Activated CD8-positive, alpha-beta memory T cell treated with anti-CD3 and anti-CD28 coated beads for 24 hours (primary cell): ENCODE data around the gene RIMBP2.

Source experiments
- DNase-seq: peaks from one replicate; pipeline ENCODE4 v3.0.0-alpha.2; 2020

Gene RIMBP2

GRCh38 chr12:130433834-130434233 is 282.3 kb downstream of the RIMBP2 start:
- no peak for DNase-seq

- no peak for DNase-seq
These were observed 282.7 kb downstream of the RIMBP2 start for GRCh38 chr12:130433411-130433810.

- DNase-seq = no peak
These were observed 284.9 kb downstream of the RIMBP2 start for GRCh38 chr12:130431176-130431575.

GRCh38 chr12:130429656-130430505 is 286.2 kb downstream of the RIMBP2 start:
- no peak for DNase-seq

- no peak for DNase-seq
These were observed 288.0 kb downstream of the RIMBP2 start for GRCh38 chr12:130428116-130428515.

GRCh38 chr12:130427381-130427887 is 288.7 kb downstream of the RIMBP2 start:
- peak; percentile 15 for DNase-seq

- no peak for DNase-seq
These were observed 290.3 kb downstream of the RIMBP2 start for GRCh38 chr12:130425698-130426245.

- peak; percentile 26 for DNase-seq
These were observed 291.0 kb downstream of the RIMBP2 start for GRCh38 chr12:130424858-130425697.

GRCh38 chr12:130423991-130424857 is 291.9 kb downstream of the RIMBP2 start:
- peak; percentile 26 for DNase-seq

GRCh38 chr12:130423136-130423535 is 293.0 kb downstream of the RIMBP2 start:
- no peak for DNase-seq

- no peak for DNase-seq
These were observed 293.4 kb downstream of the RIMBP2 start for GRCh38 chr12:130422676-130423075.

GRCh38 chr12:130421896-130422295 is 294.2 kb downstream of the RIMBP2 start:
- peak; percentile 15 for DNase-seq

- no peak for DNase-seq
These were observed 296.0 kb downstream of the RIMBP2 start for GRCh38 chr12:130420071-130420470.

GRCh38 chr12:130419116-130419515 is 297.0 kb downstream of the RIMBP2 start:
- DNase-seq = no peak

- no peak for DNase-seq
These were observed 297.8 kb downstream of the RIMBP2 start for GRCh38 chr12:130418251-130418650.

GRCh38 chr12:130414381-130414780 is 301.7 kb downstream of the RIMBP2 start:
- DNase-seq = no peak

- DNase-seq = no peak
These were observed 302.2 kb downstream of the RIMBP2 start for GRCh38 chr12:130413909-130414308.

- no peak for DNase-seq
These were observed 303.7 kb downstream of the RIMBP2 start for GRCh38 chr12:130412384-130412783.

GRCh38 chr12:130405332-130405731 is 310.8 kb downstream of the RIMBP2 start:
- DNase-seq = no peak

GRCh38 chr12:130401703-130402102 is 314.4 kb downstream of the RIMBP2 start:
- DNase-seq = no peak

GRCh38 chr12:130398100-130398848 is 317.8 kb downstream of the RIMBP2 start:
- DNase-seq = no peak

GRCh38 chr12:130396667-130397066 is 319.4 kb downstream of the RIMBP2 start:
- no peak for DNase-seq
